GM12878 (cell line): ENCODE measurements around the gene SLC50A1. TPM values are rescaled to one million over a fixed set of nuclear protein-coding genes. Genes with fewer than 3 reads are reported as not detected.

Experiments used
- ATAC-seq: fragments of 200-7000 bp; cut with Tn5 transposase; 3 replicates; pipeline ENCODE4 v1.9.1; 2020; ENCODE audit warnings: mild to moderate bottlenecking, moderate library complexity
- BruUV-seq: library from RNA; stranded (reverse); fragments of 400-500 nt; replicated peaks from 2 replicates; lab custom pipeline; 2021; lab: Mats Ljungman, UMichigan
- CTCF ChIA-PET: fragments of 300-600 bp; sonication (Branson Sonifier 250); formaldehyde crosslinking; extraction: SDS; loops from one replicate; lab custom pipeline; 2021; ENCODE audit warnings: inconsistent platforms; lab: Yijun Ruan, JAX
- POLR2A ChIA-PET: fragments of 350-600 bp; formaldehyde crosslinking; extraction: SDS; loops from one replicate; lab custom pipeline; 2021; ENCODE audit warnings: inconsistent platforms; lab: Charles Lee
- RAD21 ChIA-PET: fragments of 300-600 bp; sonication (Branson Sonifier 250); formaldehyde crosslinking; loops from one replicate; lab custom pipeline; 2023; ENCODE audit warnings: antibody characterized with exemption; ENCODE audit not compliant: unreplicated experiment; lab: Charles Lee
- SMC1A ChIA-PET: fragments of 300-600 bp; sonication (Branson Sonifier 250); formaldehyde crosslinking; loops from one replicate; lab custom pipeline; 2023; ENCODE audit not compliant: unreplicated experiment, uncharacterized antibody; lab: Charles Lee
- DNase-seq: peaks from one replicate; pipeline ENCODE4 v3.0.0-alpha.2; 2011; ENCODE audit warnings: low read depth, low spot score
- FAIRE-seq: peaks from 3 replicates; lab custom pipeline; 2011; peaks lifted over from hg19 to GRCh38; lab: Jason Lieb, UNC
- H2AFZ ChIP-seq: 2 replicates; pipeline ENCODE4 v1.6.0; 2011; ENCODE audit warnings: low read depth, low read length, control low read depth; ENCODE audit not compliant: control insufficient read depth
- H3K27ac ChIP-seq: 2 replicates; pipeline ENCODE4 v1.5.1; 2011; ENCODE audit warnings: control low read depth; ENCODE audit not compliant: control insufficient read depth, insufficient read depth
- H3K27me3 ChIP-seq, 2 experiments: replicated peaks in 1 of 2; 2 replicates each; pipeline versions ENCODE4 v1.6.0 to v1.6.1; 2011; ENCODE audit warnings: low read length in 1 of 2; ENCODE audit not compliant: control insufficient read depth in 2 of 2, insufficient read depth in 2 of 2
- H3K36me3 ChIP-seq, 2 experiments: 2 replicates each; pipeline ENCODE4 v1.5.1; 2011; ENCODE audit warnings: low read length in 1 of 2; ENCODE audit not compliant: control insufficient read depth in 2 of 2, insufficient read depth in 2 of 2
- H3K4me1 ChIP-seq: 2 replicates; pipeline ENCODE4 v1.6.1; 2011; ENCODE audit warnings: mild to moderate bottlenecking, low read length, moderate library complexity, mixed read lengths; ENCODE audit not compliant: control insufficient read depth, insufficient read depth
- H3K4me2 ChIP-seq: 2 replicates; pipeline ENCODE4 v1.6.0; 2011; ENCODE audit warnings: control low read depth; ENCODE audit not compliant: control insufficient read depth, insufficient read depth
- H3K4me3 ChIP-seq: fragments of 200-600 bp; sonication (generic); 2 replicates; pipeline ENCODE4 v1.5.1; 2016
- H3K79me2 ChIP-seq: 2 replicates; pipeline ENCODE4 v1.6.0; 2011; ENCODE audit warnings: low read length; ENCODE audit not compliant: control insufficient read depth, insufficient read depth
- H3K9ac ChIP-seq: 2 replicates; pipeline ENCODE4 v1.8.0; 2011; ENCODE audit warnings: low read length, control low read depth, mixed read lengths; ENCODE audit not compliant: control insufficient read depth, insufficient read depth
- H3K9me3 ChIP-seq: replicated peaks from 3 replicates; pipeline ENCODE4 v1.5.1; 2011; ENCODE audit warnings: mild to moderate bottlenecking, low read length; ENCODE audit not compliant: control insufficient read depth, insufficient read depth
- H4K20me1 ChIP-seq: 2 replicates; pipeline ENCODE4 v1.6.0; 2011; ENCODE audit not compliant: control insufficient read depth, insufficient read depth
- ATF7 ChIP-seq: fragments of 450-650 bp; IDR thresholded peaks from 2 replicates; pipeline ENCODE4 v1.6.1; 2016; ENCODE audit warnings: low read depth, mild to moderate bottlenecking
- CREB1 ChIP-seq: IDR thresholded peaks from 2 replicates; pipeline ENCODE4 v1.6.1; 2012; ENCODE audit warnings: low read depth, mild to moderate bottlenecking, inconsistent platforms
- EP300 ChIP-seq, 2 experiments: fragments of 150-350 bp in 1 of 2; IDR thresholded peaks; 2 replicates each; pipeline ENCODE4 v1.6.1; 2011 to 2012; ENCODE audit warnings: low read depth in 2 of 2, low read length in 2 of 2, borderline replicate concordance in 1 of 2, improper control_type of control experiment in 1 of 2, inconsistent platforms in 1 of 2; ENCODE audit not compliant: control insufficient read depth in 1 of 2
- HCFC1 ChIP-seq: fragments of 150-350 bp; IDR thresholded peaks from 2 replicates; pipeline ENCODE4 v1.6.1; 2014; ENCODE audit warnings: low read length
- IKZF2 ChIP-seq, 2 experiments: fragments of 450-650 bp; IDR thresholded peaks; 2 replicates each; pipeline ENCODE4 v1.6.1; 2017; ENCODE audit warnings: mild to moderate bottlenecking in 2 of 2, moderate library complexity in 2 of 2
- POU2F2 ChIP-seq: IDR thresholded peaks from 3 replicates; pipeline ENCODE4 v1.6.1; 2011; ENCODE audit warnings: low read depth, mild to moderate bottlenecking, low read length, borderline replicate concordance
- RAD51 ChIP-seq: fragments of 450-650 bp; IDR thresholded peaks from 2 replicates; pipeline ENCODE4 v1.6.1; 2016; ENCODE audit warnings: moderate library complexity, mild to moderate bottlenecking, inconsistent platforms
- SMAD5 ChIP-seq: IDR thresholded peaks from 2 replicates; pipeline ENCODE4 v1.6.1; 2016; ENCODE audit warnings: antibody characterized with exemption, low read depth
- SPI1 ChIP-seq: IDR thresholded peaks from 2 replicates; pipeline ENCODE4 v1.6.1; 2011; ENCODE audit warnings: low read depth, mild to moderate bottlenecking, low read length, moderate library complexity, borderline replicate concordance; ENCODE audit not compliant: insufficient read depth
- WGBS: methylation state at CpG from one replicate; pipeline ENCODE4 v1.1.6; 2016; ENCODE audit warnings: low lambda C conversion rate; ENCODE audit not compliant: insufficient replicate concordance, insufficient coverage; ENCODE audit errors: missing lambda C conversion rate; 5-methylcytosine and 5-hydroxymethylcytosine counted together
- in situ Hi-C: fragments of 300-500 bp; cut with MboI; formaldehyde crosslinking; loops from 9 replicates; pipeline ENCODE4 v1.14.3; 2018; ENCODE audit warnings: mixed read lengths
- intact Hi-C: fragments of 100-400 bp; cut with micrococcal nuclease; formaldehyde crosslinking; loops from one replicate; pipeline ENCODE4 v1.14.2; 2022; ENCODE audit not compliant: unreplicated experiment
- polyA plus RNA-seq, 11 experiments: library from polyadenylated mRNA; depleted of rRNA in 4 of 11; unstranded in 6 of 11; stranded (reverse) in 5 of 11; fragments of >200 nt; fragmentation: Nextera tagmentation in 4 of 11; fragmentation: Illumina TruSeq in 1 of 11; extraction: Ambion mirVana in 4 of 11; extraction: Trizol in 1 of 11; gene quantifications; 1 replicate in 1 of 11; 2 replicates in 10 of 11; pipeline versions ENCODE4 v1.2.1 to v1.2.3, GENCODE V29; 2011 to 2016; ENCODE audit warnings: inconsistent platforms in 2 of 11, missing spikeins in 2 of 11, low read depth in 1 of 11
- total RNA-seq, 4 experiments: library from RNA; depleted of rRNA in 3 of 4; stranded (reverse); fragments of >200 nt in 3 of 4; fragmentation: Illumina TruSeq in 1 of 4; extraction: Trizol in 1 of 4; gene quantifications; 2 replicates each; pipeline versions ENCODE4 v1.2.1 to v1.2.3, GENCODE V29; 2013 to 2021
- TF ChIP-seq, protein P1 (sequence below): fragments of 450-650 bp; IDR thresholded peaks from 2 replicates; pipeline ENCODE4 v1.6.1; 2016; ENCODE audit warnings: mild to moderate bottlenecking
- TF ChIP-seq, protein P2 (sequence below): IDR thresholded peaks from 2 replicates; pipeline ENCODE4 v1.6.1; 2012; ENCODE audit warnings: low read depth, low read length, improper control_type of control experiment
- TF ChIP-seq, protein P3 (sequence below): fragments of 450-650 bp; formaldehyde crosslinking; IDR thresholded peaks from 2 replicates; pipeline ENCODE4 v1.4.0; 2022; ENCODE audit warnings: mild to moderate bottlenecking, moderate library complexity

Gene SLC50A1
- total and polyA plus RNA-seq, 10 of the 15 experiments (the other 5 are each of a cell fraction or from before 2014, with no cell fraction given), result 32.5 to 85.6 (median 54.0) TPM

GRCh38 chr1:155134880-155135414 lies 705 bp upstream of the SLC50A1 start:
- Histone ChIP-seq H3K27me3 (no peaks in the 10 kb centered on the region), H3K36me3 (peaks cover 0 to 3% of the 10 kb centered on the region in 2 experiments; a peak in 2 of 4 replicates), H3K4me1 (peaks cover 13% of the 10 kb centered on the region), H3K4me2 (peak overlapping the region; percentile 67), H3K9me3 (no peaks in the 10 kb centered on the region), H3K9ac (peak overlapping the region; percentile 97), H3K27ac (peak overlapping the region; percentile 97), H3K79me2 (peaks cover 25% of the 10 kb centered on the region), H2AFZ (peak overlapping the region; percentile 75), H4K20me1 (no peaks in the 10 kb centered on the region), H3K4me3 (peak overlapping the region; percentile 90)
- ChIA-PET SMC1A (interaction anchor here (1.0 to 2.4 kb wide), 5 partner anchors 16 to 44 kb away, joined by 3 to 6 read pairs (median 3); no protein-coding TSS in a partner anchor), RAD21 (interaction anchor here (1.0 to 2.6 kb wide), 5 partner anchors 15 to 50 kb away, joined by 3 to 9 read pairs (median 4); partner anchors contain the start of gene KRTCAP2), POLR2A (interaction anchor here (0.6 to 2.9 kb wide), 6 partner anchors 9 to 50 kb away, joined by 3 to 18 read pairs (median 3); partner anchors contain the start of gene KRTCAP2), CTCF (interaction anchor here (0.7 to 6.0 kb wide), 10 partner anchors 13 to 255 kb away, joined by 3 to 37 read pairs (median 4); partner anchors contain the start of genes KRTCAP2 and TRIM46)
- in situ Hi-C loops (no loop called here), intact Hi-C loops (loop anchor here (5.0 kb wide), 1 partner anchor 37 kb away; the partner anchor contains the start of genes KRTCAP2 and TRIM46)
- TSS peak; percentile 64 for BruUV-seq
- ATAC-seq (peak; percentile 52), DNase-seq (no peak), FAIRE-seq (peak; percentile 64)
- no peak for TF ChIP-seq RAD51
- peak; percentile 38; the same call in 1 of the 2 replicates for TF ChIP-seq SPI1
- peak; percentile 14; the same call in 1 of the 2 replicates for TF ChIP-seq ATF7
- no peak for TF ChIP-seq HCFC1
- TF ChIP-seq POU2F2, result no peak
- 0 out of 2 replicates have a peak, but pooled peaks have one; percentile 17 for TF ChIP-seq CREB1
- TF ChIP-seq, protein P1, sequence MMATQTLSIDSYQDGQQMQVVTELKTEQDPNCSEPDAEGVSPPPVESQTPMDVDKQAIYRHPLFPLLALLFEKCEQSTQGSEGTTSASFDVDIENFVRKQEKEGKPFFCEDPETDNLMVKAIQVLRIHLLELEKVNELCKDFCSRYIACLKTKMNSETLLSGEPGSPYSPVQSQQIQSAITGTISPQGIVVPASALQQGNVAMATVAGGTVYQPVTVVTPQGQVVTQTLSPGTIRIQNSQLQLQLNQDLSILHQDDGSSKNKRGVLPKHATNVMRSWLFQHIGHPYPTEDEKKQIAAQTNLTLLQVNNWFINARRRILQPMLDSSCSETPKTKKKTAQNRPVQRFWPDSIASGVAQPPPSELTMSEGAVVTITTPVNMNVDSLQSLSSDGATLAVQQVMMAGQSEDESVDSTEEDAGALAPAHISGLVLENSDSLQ, result 0 out of 2 replicates have a peak, but pooled peaks have one; percentile 35
- TF ChIP-seq, protein P2, sequence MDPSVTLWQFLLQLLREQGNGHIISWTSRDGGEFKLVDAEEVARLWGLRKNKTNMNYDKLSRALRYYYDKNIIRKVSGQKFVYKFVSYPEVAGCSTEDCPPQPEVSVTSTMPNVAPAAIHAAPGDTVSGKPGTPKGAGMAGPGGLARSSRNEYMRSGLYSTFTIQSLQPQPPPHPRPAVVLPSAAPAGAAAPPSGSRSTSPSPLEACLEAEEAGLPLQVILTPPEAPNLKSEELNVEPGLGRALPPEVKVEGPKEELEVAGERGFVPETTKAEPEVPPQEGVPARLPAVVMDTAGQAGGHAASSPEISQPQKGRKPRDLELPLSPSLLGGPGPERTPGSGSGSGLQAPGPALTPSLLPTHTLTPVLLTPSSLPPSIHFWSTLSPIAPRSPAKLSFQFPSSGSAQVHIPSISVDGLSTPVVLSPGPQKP, result no peak
- TF ChIP-seq, protein P3, sequence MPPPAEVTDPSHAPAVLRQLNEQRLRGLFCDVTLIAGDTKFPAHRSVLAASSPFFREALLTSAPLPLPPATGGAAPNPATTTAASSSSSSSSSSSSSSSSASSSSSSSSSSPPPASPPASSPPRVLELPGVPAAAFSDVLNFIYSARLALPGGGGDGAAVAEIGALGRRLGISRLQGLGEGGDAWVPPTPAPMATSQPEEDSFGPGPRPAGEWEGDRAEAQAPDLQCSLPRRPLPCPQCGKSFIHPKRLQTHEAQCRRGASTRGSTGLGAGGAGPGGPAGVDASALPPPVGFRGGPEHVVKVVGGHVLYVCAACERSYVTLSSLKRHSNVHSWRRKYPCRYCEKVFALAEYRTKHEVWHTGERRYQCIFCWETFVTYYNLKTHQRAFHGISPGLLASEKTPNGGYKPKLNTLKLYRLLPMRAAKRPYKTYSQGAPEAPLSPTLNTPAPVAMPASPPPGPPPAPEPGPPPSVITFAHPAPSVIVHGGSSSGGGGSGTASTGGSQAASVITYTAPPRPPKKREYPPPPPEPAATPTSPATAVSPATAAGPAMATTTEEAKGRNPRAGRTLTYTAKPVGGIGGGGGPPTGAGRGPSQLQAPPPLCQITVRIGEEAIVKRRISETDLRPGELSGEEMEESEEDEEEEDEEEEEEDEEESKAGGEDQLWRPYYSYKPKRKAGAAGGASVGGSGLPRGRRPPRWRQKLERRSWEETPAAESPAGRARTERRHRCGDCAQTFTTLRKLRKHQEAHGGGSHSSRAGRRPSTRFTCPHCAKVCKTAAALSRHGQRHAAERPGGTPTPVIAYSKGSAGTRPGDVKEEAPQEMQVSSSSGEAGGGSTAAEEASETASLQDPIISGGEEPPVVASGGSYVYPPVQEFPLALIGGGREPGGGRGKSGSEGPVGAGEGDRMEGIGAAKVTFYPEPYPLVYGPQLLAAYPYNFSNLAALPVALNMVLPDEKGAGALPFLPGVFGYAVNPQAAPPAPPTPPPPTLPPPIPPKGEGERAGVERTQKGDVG (CRISPR knock-in tag), result no peak
- TF ChIP-seq SMAD5, result no peak
- TF ChIP-seq IKZF2 (IDR thresholded peaks at IDR 0.05), result peak in 1 of 2 experiments; percentile 14; a peak in 2 of 4 replicates
- TF ChIP-seq EP300 (IDR thresholded peaks at IDR 0.05; ENCODE audit: borderline replicate concordance in 1 of 2, control insufficient read depth in 1 of 2, low read depth in 2 of 2, low read length in 2 of 2), result no peak
- WGBS, result 17% methylated on average over 18 of the region's 18 CpGs
